Hepatocyte (in vitro differentiated cells): ENCODE data around the gene KANK4. TPM values are rescaled to one million over a fixed set of nuclear protein-coding genes. Genes with fewer than 3 reads are reported as not detected.

Experiments
- DNase-seq: peaks from one replicate; pipeline ENCODE4 v3.0.0-alpha.2; 2016; ENCODE audit warnings: low spot score
- H2AFZ ChIP-seq: fragments of 200-600 bp; sonication (generic); 2 replicates; pipeline ENCODE4 v1.6.0; 2016; ENCODE audit warnings: antibody characterized with exemption, mild to moderate bottlenecking
- H3K27ac ChIP-seq: fragments of 200-600 bp; sonication (generic); 2 replicates; pipeline ENCODE4 v1.5.1; 2016; ENCODE audit warnings: mild to moderate bottlenecking
- H3K27me3 ChIP-seq: fragments of 200-600 bp; sonication (generic); 2 replicates; pipeline ENCODE4 v1.6.1; 2016
- H3K36me3 ChIP-seq: fragments of 200-600 bp; sonication (generic); replicated peaks from 2 replicates; pipeline ENCODE4 v1.5.1; 2016; ENCODE audit warnings: low read depth; ENCODE audit not compliant: insufficient read depth
- H3K4me1 ChIP-seq: fragments of 200-600 bp; sonication (generic); 2 replicates; pipeline ENCODE4 v1.5.1; 2016; ENCODE audit warnings: mild to moderate bottlenecking, moderate library complexity; ENCODE audit not compliant: insufficient read depth
- H3K4me2 ChIP-seq: fragments of 200-600 bp; sonication (generic); 2 replicates; pipeline ENCODE4 v1.6.0; 2016
- H3K4me3 ChIP-seq: fragments of 200-600 bp; sonication (generic); 2 replicates; pipeline ENCODE4 v1.5.1; 2016; ENCODE audit warnings: mild to moderate bottlenecking
- H3K79me2 ChIP-seq: fragments of 200-600 bp; sonication (generic); 2 replicates; pipeline ENCODE4 v1.6.0; 2017; ENCODE audit warnings: mild to moderate bottlenecking
- H3K9me2 ChIP-seq: fragments of 200-600 bp; sonication (generic); replicated peaks from 2 replicates; pipeline ENCODE4 v1.6.0; 2017; ENCODE audit warnings: mild to moderate bottlenecking; ENCODE audit not compliant: insufficient read depth
- H3K9me3 ChIP-seq: fragments of 200-600 bp; sonication (generic); 2 replicates; pipeline ENCODE4 v1.5.1; 2016; ENCODE audit warnings: low read depth, mild to moderate bottlenecking
- H4K20me1 ChIP-seq: fragments of 200-600 bp; sonication (generic); 2 replicates; pipeline ENCODE4 v1.6.0; 2016; ENCODE audit warnings: mild to moderate bottlenecking; ENCODE audit not compliant: insufficient read depth, poor library complexity, severe bottlenecking
- CTCF ChIP-seq: fragments of 200-600 bp; sonication (generic); IDR thresholded peaks from 2 replicates; pipeline ENCODE4 v1.5.1; 2016; ENCODE audit warnings: antibody characterized with exemption, mild to moderate bottlenecking; ENCODE audit not compliant: poor library complexity
- EZH2 ChIP-seq: fragments of 200-600 bp; sonication (generic); IDR thresholded peaks from 2 replicates; pipeline ENCODE4 v1.6.1; 2016; ENCODE audit warnings: antibody characterized with exemption, mild to moderate bottlenecking, borderline replicate concordance
- EZH2phosphoT487 ChIP-seq: fragments of 200-600 bp; sonication (generic); IDR thresholded peaks from one replicate; pipeline ENCODE4 v1.6.1; 2018; ENCODE audit warnings: antibody characterized with exemption, mild to moderate bottlenecking, low read depth, moderate library complexity; ENCODE audit not compliant: unreplicated experiment, severe bottlenecking
- WGBS: methylation state at CpG from one replicate; pipeline ENCODE4 v1.1.6; 2016; ENCODE audit warnings: low lambda C conversion rate; ENCODE audit errors: missing lambda C conversion rate; 5-methylcytosine and 5-hydroxymethylcytosine counted together
- polyA plus RNA-seq: library from polyadenylated mRNA; unstranded; fragments of >200 nt; fragmentation: Nextera tagmentation; extraction: Ambion mirVana; gene quantifications from 2 replicates; pipeline ENCODE4 v1.2.1, GENCODE V29; 2016
- total RNA-seq: library from RNA; depleted of rRNA; stranded (reverse); fragments of >200 nt; gene quantifications from 2 replicates; pipeline ENCODE4 v1.2.3, GENCODE V29; 2014

The KANK4 gene
- total and polyA plus RNA-seq, 2 experiments from 2014 or later, result 6.0 to 7.7 TPM

- H3K9me3 ChIP-seq, result peaks cover 6% of the 10 kb centered on the region
- H4K20me1 ChIP-seq, result no peaks in the 10 kb centered on the region
- no peak overlapping the region for H3K4me3 ChIP-seq
- H3K4me1 ChIP-seq, result no peaks in the 10 kb centered on the region
- no peaks in the 10 kb centered on the region for H3K36me3 ChIP-seq
- no peak overlapping the region for H3K4me2 ChIP-seq
- 100% methylated on average over 1 of the region's 1 CpG for WGBS
- no peaks in the 10 kb centered on the region for H3K27me3 ChIP-seq
- TF ChIP-seq CTCF (no peak), EZH2phosphoT487 (no peak), EZH2 (no peak)
- H3K79me2 ChIP-seq, result no peaks in the 10 kb centered on the region
- H3K9me2 ChIP-seq, result no peaks in the 10 kb centered on the region
- no peak for DNase-seq
- H3K27ac ChIP-seq, result no peak overlapping the region
- no peak overlapping the region for H2AFZ ChIP-seq
Measured at GRCh38 chr1:62209931-62210595, 109.2 kb downstream of the KANK4 start.

GRCh38 chr1:62208970-62209369 lies 110.3 kb downstream of the KANK4 start:
- Histone ChIP-seq H3K9me3 (peaks cover 6% of the 10 kb centered on the region), H3K4me3 (no peak overlapping the region), H3K27me3 (no peaks in the 10 kb centered on the region), H3K9me2 (no peaks in the 10 kb centered on the region), H2AFZ (no peak overlapping the region), H3K27ac (no peak overlapping the region), H3K79me2 (no peaks in the 10 kb centered on the region), H3K36me3 (no peaks in the 10 kb centered on the region), H3K4me2 (no peak overlapping the region), H3K4me1 (no peaks in the 10 kb centered on the region), H4K20me1 (no peaks in the 10 kb centered on the region)
- DNase-seq, result no peak
- TF ChIP-seq EZH2phosphoT487 (no peak), CTCF (no peak), EZH2 (no peak)
- WGBS, result 44% methylated on average over 1 of the region's 1 CpG

DNA sequence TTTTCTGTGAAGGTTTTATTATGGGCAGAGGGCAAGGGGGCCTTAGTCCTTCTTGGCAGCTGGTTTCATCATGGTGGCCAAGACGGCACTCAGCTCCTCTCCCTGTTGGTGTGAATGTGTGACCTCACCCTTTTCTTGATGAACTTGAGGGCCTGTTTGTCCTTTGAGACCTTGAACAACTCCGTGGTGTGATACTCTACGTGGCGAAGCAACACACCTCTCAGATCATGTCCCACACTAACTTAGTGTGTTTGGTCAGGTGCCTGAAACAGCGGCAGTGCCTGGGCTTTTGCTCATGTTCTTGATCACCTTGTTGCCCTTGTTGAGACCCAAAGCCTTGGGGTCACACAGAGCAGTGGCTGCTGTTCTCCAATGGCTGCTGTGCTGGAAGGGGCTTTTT lies 111.1 kb downstream of the KANK4 start:
- H3K27me3 ChIP-seq, result no peaks in the 10 kb centered on the region
- whole genome bisulfite sequencing, result 98% methylated on average over 5 of the region's 5 CpGs
- H4K20me1 ChIP-seq, result no peaks in the 10 kb centered on the region
- H3K4me1 ChIP-seq, result no peaks in the 10 kb centered on the region
- H3K36me3 ChIP-seq, result no peaks in the 10 kb centered on the region
- no peaks in the 10 kb centered on the region for H3K79me2 ChIP-seq
- no peak overlapping the region for H3K4me2 ChIP-seq
- H3K9me3 ChIP-seq, result peaks cover 6% of the 10 kb centered on the region
- TF ChIP-seq CTCF (no peak), EZH2phosphoT487 (no peak), EZH2 (no peak)
- no peaks in the 10 kb centered on the region for H3K9me2 ChIP-seq
- no peak overlapping the region for H3K4me3 ChIP-seq
- no peak for DNase-seq
- no peak overlapping the region for H3K27ac ChIP-seq
- no peak overlapping the region for H2AFZ ChIP-seq
